GM12875 (cell line): ENCODE measurements around the gene SRCIN1.

Source experiments
- H3K4me3 ChIP-seq: one replicate; pipeline ENCODE4 v1.5.1; 2011; ENCODE audit warnings: low read depth, low read length, control low read depth
- CTCF ChIP-seq: IDR thresholded peaks from 2 replicates; pipeline ENCODE4 v1.5.1; 2011; ENCODE audit warnings: low read depth, mild to moderate bottlenecking, control low read depth, inconsistent platforms, low read length, moderate library complexity, borderline replicate concordance; ENCODE audit not compliant: insufficient read depth

SRCIN1 gene

DNA sequence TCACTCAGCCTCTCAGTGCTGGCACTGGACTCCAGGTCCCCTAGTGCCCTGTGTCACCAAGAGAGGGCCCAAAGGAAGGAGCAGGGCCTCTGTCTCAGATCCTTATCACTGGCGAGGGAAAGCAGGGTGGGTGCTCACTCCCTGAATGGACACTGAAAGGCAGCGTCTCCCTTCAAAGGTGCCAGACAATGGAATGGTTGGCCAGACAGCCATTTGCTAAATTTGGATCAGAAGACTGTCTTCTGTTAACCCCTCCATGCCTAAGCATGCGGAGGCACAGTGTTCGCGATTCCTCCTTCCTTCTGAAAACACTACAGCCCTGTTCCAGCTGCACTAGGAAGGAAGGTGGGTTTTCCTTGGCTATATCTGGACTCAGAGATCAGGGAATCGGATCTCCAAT lies 48.4 kb downstream of the SRCIN1 start:
- no peak overlapping the region for H3K4me3 ChIP-seq

GRCh38 chr17:38556239-38556638 lies 49.5 kb downstream of the SRCIN1 start:
- TF ChIP-seq CTCF: no peak
- H3K4me3 ChIP-seq: no peak overlapping the region

More for the DNA sequence above, 48.4 kb downstream of the SRCIN1 start:
- no peak for TF ChIP-seq CTCF

GRCh38 chr17:38554430-38555350 lies 51.1 kb downstream of the SRCIN1 start:
- no peak overlapping the region for H3K4me3 ChIP-seq
- TF ChIP-seq CTCF: no peak

DNA sequence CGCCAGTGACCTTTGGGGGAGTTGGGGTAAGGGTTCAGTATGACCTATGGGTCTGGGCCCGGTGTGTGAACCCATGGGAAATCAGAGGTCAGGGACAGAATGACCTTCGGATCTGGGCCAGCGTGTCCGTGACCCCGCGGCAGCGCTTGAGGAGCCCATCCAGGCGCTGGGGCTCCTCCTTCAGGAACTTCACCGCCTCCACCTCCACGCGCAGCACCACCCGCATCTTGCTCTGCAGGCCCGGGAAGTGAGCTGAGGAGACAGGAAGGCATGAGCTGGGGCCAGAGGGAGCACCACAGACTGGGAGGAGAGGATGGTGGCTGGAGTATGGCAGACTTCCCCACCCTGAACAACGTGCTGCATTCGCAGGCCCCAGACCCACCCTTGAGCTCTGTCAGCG lies 53.4 kb downstream of the SRCIN1 start:
- no peak overlapping the region for H3K4me3 ChIP-seq
- no peak for TF ChIP-seq CTCF

DNA sequence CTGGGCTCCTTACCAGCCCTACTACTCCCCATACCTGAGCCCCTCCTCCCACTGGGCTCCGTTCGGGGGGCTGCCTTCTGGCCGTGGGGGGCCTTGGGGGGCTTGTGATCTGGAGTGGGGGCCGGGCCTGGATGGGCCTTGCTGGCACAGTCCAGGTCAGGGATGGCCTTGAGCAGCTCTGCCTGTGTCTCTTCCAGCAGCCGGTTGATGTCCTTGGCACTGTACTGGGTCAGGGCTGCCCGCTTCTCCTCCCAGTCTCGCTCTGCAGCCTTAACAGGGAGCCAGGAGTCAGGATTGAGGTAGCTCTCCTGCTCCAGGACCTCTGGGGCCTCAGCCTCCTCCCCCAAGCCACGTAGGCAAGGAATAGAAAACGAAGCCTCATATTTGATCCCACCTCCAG lies 54.6 kb downstream of the SRCIN1 start:
- no peak for TF ChIP-seq CTCF
- no peak overlapping the region for H3K4me3 ChIP-seq

- TF ChIP-seq CTCF: no peak
- H3K4me3 ChIP-seq: no peak overlapping the region
Measured at GRCh38 chr17:38550661-38551060, 55.1 kb downstream of the SRCIN1 start.

DNA sequence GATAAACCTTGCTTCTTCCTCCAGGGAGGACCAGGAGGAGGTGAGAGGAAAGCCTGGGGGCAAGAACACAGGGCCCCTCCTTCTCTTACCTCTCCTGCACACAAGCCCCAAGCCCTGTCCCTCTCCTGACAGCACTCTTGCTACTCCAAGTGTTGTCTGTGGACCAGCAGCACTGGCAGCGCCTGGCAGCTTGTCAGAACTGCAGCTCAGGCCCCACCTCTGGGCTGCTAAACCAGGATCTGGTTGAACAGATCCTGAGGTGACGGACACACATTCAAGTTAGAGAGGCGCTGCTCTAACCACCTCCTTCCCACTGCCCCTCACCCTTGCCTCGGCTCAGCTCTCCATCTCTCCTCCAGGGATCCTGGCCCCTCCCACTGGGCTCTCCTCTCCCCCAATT lies 56.5 kb downstream of the SRCIN1 start:
- no peak overlapping the region for H3K4me3 ChIP-seq
- no peak for TF ChIP-seq CTCF
